ENCODE results near the gene MRPL9.

The MRPL9 gene

DNA sequence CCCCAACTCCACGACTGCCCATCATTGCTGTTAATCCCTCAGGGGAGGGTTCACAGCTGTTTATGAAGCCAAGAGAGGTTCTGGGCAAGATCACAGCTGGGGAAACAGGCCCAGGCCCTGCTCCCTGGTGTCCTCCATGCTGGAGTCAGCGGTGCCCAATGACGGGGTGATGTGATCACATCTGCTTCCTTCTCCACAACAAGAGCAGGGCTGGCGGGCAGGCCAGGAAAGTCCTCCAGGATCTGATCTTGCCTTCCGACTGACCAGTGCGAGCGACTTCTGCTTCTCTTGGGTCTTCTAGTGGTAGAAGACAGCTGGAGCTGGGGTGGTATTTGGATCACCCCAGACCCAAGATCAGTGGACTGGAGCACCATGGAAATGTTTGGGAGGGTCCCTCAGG, 42.9 kb upstream of the MRPL9 start:
- Histone ChIP-seq H3K4me1 (ENCODE audit: control insufficient read depth, low read length) (peaks cover 13% of the 10 kb centered on the region), H3K36me3 (ENCODE audit: control insufficient read depth, low read length) (no peaks in the 10 kb centered on the region), H3K27me3 (ENCODE audit: control insufficient read depth, low read length) (peaks cover 10% of the 10 kb centered on the region), H3K27ac (ENCODE audit: low read depth, low read length) (no peak overlapping the region), H4K20me1 (ENCODE audit: control insufficient read depth, insufficient read depth, low read depth, low read length) (no peaks in the 10 kb centered on the region), H3K4me2 (ENCODE audit: low read length) (no peak overlapping the region), H3K9me2 (replicated peaks; ENCODE audit: control insufficient read depth, low read length) (no peaks in the 10 kb centered on the region), H3K9me3 (ENCODE audit: control insufficient read depth, insufficient read depth, low read length) (no peaks in the 10 kb centered on the region), H3F3A (ENCODE audit: control insufficient read depth, insufficient read depth) (no peaks in the 10 kb centered on the region), H3K79me2 (ENCODE audit: control insufficient read depth, low read length) (no peaks in the 10 kb centered on the region), H3K4me3 (ENCODE audit: low read length) (no peak overlapping the region)
- TF ChIP-seq, protein P1, sequence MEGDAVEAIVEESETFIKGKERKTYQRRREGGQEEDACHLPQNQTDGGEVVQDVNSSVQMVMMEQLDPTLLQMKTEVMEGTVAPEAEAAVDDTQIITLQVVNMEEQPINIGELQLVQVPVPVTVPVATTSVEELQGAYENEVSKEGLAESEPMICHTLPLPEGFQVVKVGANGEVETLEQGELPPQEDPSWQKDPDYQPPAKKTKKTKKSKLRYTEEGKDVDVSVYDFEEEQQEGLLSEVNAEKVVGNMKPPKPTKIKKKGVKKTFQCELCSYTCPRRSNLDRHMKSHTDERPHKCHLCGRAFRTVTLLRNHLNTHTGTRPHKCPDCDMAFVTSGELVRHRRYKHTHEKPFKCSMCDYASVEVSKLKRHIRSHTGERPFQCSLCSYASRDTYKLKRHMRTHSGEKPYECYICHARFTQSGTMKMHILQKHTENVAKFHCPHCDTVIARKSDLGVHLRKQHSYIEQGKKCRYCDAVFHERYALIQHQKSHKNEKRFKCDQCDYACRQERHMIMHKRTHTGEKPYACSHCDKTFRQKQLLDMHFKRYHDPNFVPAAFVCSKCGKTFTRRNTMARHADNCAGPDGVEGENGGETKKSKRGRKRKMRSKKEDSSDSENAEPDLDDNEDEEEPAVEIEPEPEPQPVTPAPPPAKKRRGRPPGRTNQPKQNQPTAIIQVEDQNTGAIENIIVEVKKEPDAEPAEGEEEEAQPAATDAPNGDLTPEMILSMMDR (IDR thresholded peaks at IDR 0.05; ENCODE audit: low read depth, low read length, poor library complexity, severe bottlenecking), result no peak
- TF ChIP-seq EZH2phosphoT487 (IDR thresholded peaks at IDR 0.05; ENCODE audit: borderline replicate concordance, low read length), result no peak

DNA sequence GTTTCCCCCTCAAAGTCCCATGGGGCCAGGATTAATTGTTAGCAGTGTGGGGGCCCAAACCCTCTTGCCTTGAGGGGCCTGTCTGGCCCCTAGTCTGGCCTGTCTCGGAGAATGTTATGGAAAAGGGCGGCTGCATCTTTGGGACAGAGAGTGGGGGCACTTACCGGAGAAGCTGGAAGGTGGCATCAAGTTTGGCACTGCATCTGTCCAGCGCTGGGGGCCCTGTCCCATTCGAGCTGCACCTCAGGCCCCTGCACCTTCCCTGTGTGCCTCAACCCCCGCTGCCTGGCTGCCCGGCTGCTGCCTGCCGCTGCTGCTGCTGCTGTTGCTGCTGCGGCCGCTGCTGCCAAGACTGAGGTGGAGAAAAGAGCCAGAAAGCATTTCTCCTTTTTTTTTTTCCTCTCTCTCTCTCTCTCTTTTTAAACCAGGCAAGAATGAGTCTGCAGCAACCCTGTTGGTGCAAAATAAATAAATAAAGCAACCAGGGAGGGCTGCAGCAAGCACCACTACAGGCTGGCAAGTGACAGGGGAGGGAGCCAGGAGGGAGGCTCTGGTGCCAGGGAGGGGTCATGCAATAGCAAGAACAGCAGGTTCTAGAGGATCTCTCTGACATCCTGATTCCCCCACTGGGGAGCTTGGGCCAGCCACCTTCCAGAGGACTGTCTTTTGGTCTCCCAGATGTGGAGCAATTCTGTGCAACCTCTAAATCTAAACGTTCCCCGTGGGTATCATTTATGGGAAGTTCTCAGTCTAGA, 41.9 kb upstream of the MRPL9 start, which contains the start of gene LINGO4:
TSS of gene LINGO4 (minus strand) at position 354 of the 755 bp plus-strand sequence. CDS start 2,715 bp downstream, outside the sequence.
- Histone ChIP-seq H3F3A (ENCODE audit: control insufficient read depth, insufficient read depth) (no peaks in the 10 kb centered on the region), H4K20me1 (ENCODE audit: control insufficient read depth, insufficient read depth, low read depth, low read length) (no peaks in the 10 kb centered on the region), H3K4me3 (ENCODE audit: low read length) (no peak within 1 kb of the TSS), H3K27ac (ENCODE audit: low read depth, low read length) (no peak within 1 kb of the TSS), H3K9me2 (replicated peaks; ENCODE audit: control insufficient read depth, low read length) (no peaks in the 10 kb centered on the region), H3K36me3 (ENCODE audit: control insufficient read depth, low read length) (no peaks in the 10 kb centered on the region), H3K4me1 (ENCODE audit: control insufficient read depth, low read length) (peaks cover 13% of the 10 kb centered on the region), H3K79me2 (ENCODE audit: control insufficient read depth, low read length) (no peaks in the 10 kb centered on the region), H3K27me3 (ENCODE audit: control insufficient read depth, low read length) (peaks cover 17% of the 10 kb centered on the region), H3K4me2 (ENCODE audit: low read length) (peak within 1 kb of the TSS; percentile 28), H3K9me3 (ENCODE audit: control insufficient read depth, insufficient read depth, low read length) (no peaks in the 10 kb centered on the region)
- TF ChIP-seq, protein P1 (IDR thresholded peaks at IDR 0.05; ENCODE audit: low read depth, low read length, poor library complexity, severe bottlenecking), result no peak
- no peak for TF ChIP-seq EZH2phosphoT487 (IDR thresholded peaks at IDR 0.05; ENCODE audit: borderline replicate concordance, low read length)

DNA sequence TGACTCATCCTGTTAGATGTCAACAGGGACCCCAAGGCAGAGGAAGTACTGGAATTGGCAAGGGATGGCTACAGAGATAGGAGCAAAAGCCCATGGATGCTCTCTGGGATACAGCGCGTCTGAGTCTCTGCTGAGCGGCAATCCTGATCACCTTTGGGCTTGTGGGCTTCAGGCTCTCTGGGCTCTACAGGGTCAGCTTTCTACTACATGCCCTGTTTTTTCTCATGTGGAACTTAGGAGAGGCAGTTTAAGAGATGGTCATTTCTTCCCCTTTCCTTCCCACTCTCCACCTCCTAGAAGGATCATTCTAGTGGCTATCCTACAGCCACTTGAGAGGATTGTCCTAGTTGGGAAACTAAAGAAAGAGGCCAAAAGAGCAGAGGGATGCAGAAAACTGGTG, 40.6 kb upstream of the MRPL9 start:
- Histone ChIP-seq H3K27ac (ENCODE audit: low read depth, low read length) (no peak overlapping the region), H3F3A (ENCODE audit: control insufficient read depth, insufficient read depth) (no peaks in the 10 kb centered on the region), H3K9me2 (replicated peaks; ENCODE audit: control insufficient read depth, low read length) (no peaks in the 10 kb centered on the region), H3K27me3 (ENCODE audit: control insufficient read depth, low read length) (peaks cover 27% of the 10 kb centered on the region), H4K20me1 (ENCODE audit: control insufficient read depth, insufficient read depth, low read depth, low read length) (no peaks in the 10 kb centered on the region), H3K4me3 (ENCODE audit: low read length) (no peak overlapping the region), H3K4me2 (ENCODE audit: low read length) (peak overlapping the region; percentile 28; the same call in 1 of the 2 replicates), H3K4me1 (ENCODE audit: control insufficient read depth, low read length) (peaks cover 13% of the 10 kb centered on the region), H3K79me2 (ENCODE audit: control insufficient read depth, low read length) (no peaks in the 10 kb centered on the region), H3K9me3 (ENCODE audit: control insufficient read depth, insufficient read depth, low read length) (no peaks in the 10 kb centered on the region), H3K36me3 (ENCODE audit: control insufficient read depth, low read length) (no peaks in the 10 kb centered on the region)
- no peak for TF ChIP-seq EZH2phosphoT487 (IDR thresholded peaks at IDR 0.05; ENCODE audit: borderline replicate concordance, low read length)
- TF ChIP-seq, protein P1 (IDR thresholded peaks at IDR 0.05; ENCODE audit: low read depth, low read length, poor library complexity, severe bottlenecking), result no peak
